ENCODE results near the gene TWSG1.

The TWSG1 gene

GRCh38 chr18:9379118-9379517, 44.5 kb downstream of the TWSG1 start:
- TF ChIP-seq CTCF (IDR thresholded peaks at IDR 0.05; ENCODE audit: poor library complexity, severe bottlenecking): no peak
- ATAC-seq (ENCODE audit: low read depth): no peak
- Histone ChIP-seq H3K27ac (ENCODE audit: poor library complexity, severe bottlenecking) (no peak overlapping the region), H3K4me1 (ENCODE audit: insufficient read depth, poor library complexity, severe bottlenecking) (no peaks in the 10 kb centered on the region), H3K4me3 (ENCODE audit: severe bottlenecking) (no peak overlapping the region), H3K9me3 (ENCODE audit: severe bottlenecking) (no peaks in the 10 kb centered on the region), H3K27me3 (ENCODE audit: insufficient read depth, poor library complexity, severe bottlenecking) (no peaks in the 10 kb centered on the region), H3K36me3 (ENCODE audit: low read depth) (no peaks in the 10 kb centered on the region)
- no peak for DNase-seq (ENCODE audit: low spot score)

- no peak for TF ChIP-seq CTCF (IDR thresholded peaks at IDR 0.05; ENCODE audit: poor library complexity, severe bottlenecking)
- Histone ChIP-seq H3K4me1 (ENCODE audit: insufficient read depth, poor library complexity, severe bottlenecking) (no peaks in the 10 kb centered on the region), H3K4me3 (ENCODE audit: severe bottlenecking) (no peak overlapping the region), H3K27ac (ENCODE audit: poor library complexity, severe bottlenecking) (no peak overlapping the region), H3K36me3 (ENCODE audit: low read depth) (no peaks in the 10 kb centered on the region), H3K27me3 (ENCODE audit: insufficient read depth, poor library complexity, severe bottlenecking) (no peaks in the 10 kb centered on the region), H3K9me3 (ENCODE audit: severe bottlenecking) (no peaks in the 10 kb centered on the region)
- DNase-seq (ENCODE audit: low spot score): no peak
- ATAC-seq (ENCODE audit: low read depth): no peak
Measured at GRCh38 chr18:9380101-9380500, 45.5 kb downstream of the TWSG1 start.

GRCh38 chr18:9380621-9381395, 46.2 kb downstream of the TWSG1 start:
- TF ChIP-seq CTCF (IDR thresholded peaks at IDR 0.05; ENCODE audit: poor library complexity, severe bottlenecking): no peak
- DNase-seq (ENCODE audit: low spot score): no peak
- H3K9me3 ChIP-seq (ENCODE audit: severe bottlenecking): no peaks in the 10 kb centered on the region
- ATAC-seq (ENCODE audit: low read depth): no peak
- no peak overlapping the region for H3K27ac ChIP-seq (ENCODE audit: poor library complexity, severe bottlenecking)
- H3K4me3 ChIP-seq (ENCODE audit: severe bottlenecking): no peak overlapping the region
- no peaks in the 10 kb centered on the region for H3K4me1 ChIP-seq (ENCODE audit: insufficient read depth, poor library complexity, severe bottlenecking)
- no peaks in the 10 kb centered on the region for H3K27me3 ChIP-seq (ENCODE audit: insufficient read depth, poor library complexity, severe bottlenecking)
- H3K36me3 ChIP-seq (ENCODE audit: low read depth): no peaks in the 10 kb centered on the region

GRCh38 chr18:9386879-9387278, 52.3 kb downstream of the TWSG1 start:
- Histone ChIP-seq H3K27ac (ENCODE audit: poor library complexity, severe bottlenecking) (no peak overlapping the region), H3K4me3 (ENCODE audit: severe bottlenecking) (no peak overlapping the region), H3K36me3 (ENCODE audit: low read depth) (no peaks in the 10 kb centered on the region), H3K9me3 (ENCODE audit: severe bottlenecking) (no peaks in the 10 kb centered on the region), H3K27me3 (ENCODE audit: insufficient read depth, poor library complexity, severe bottlenecking) (no peaks in the 10 kb centered on the region), H3K4me1 (ENCODE audit: insufficient read depth, poor library complexity, severe bottlenecking) (no peaks in the 10 kb centered on the region)
- DNase-seq (ENCODE audit: low spot score): no peak
- no peak for TF ChIP-seq CTCF (IDR thresholded peaks at IDR 0.05; ENCODE audit: poor library complexity, severe bottlenecking)
- ATAC-seq (ENCODE audit: low read depth): no peak

- no peak overlapping the region for H3K4me3 ChIP-seq (ENCODE audit: severe bottlenecking)
- ATAC-seq (ENCODE audit: low read depth): no peak
- no peaks in the 10 kb centered on the region for H3K36me3 ChIP-seq (ENCODE audit: low read depth)
- no peak overlapping the region for H3K27ac ChIP-seq (ENCODE audit: poor library complexity, severe bottlenecking)
- no peaks in the 10 kb centered on the region for H3K9me3 ChIP-seq (ENCODE audit: severe bottlenecking)
- no peaks in the 10 kb centered on the region for H3K4me1 ChIP-seq (ENCODE audit: insufficient read depth, poor library complexity, severe bottlenecking)
- no peak for DNase-seq (ENCODE audit: low spot score)
- no peak for TF ChIP-seq CTCF (IDR thresholded peaks at IDR 0.05; ENCODE audit: poor library complexity, severe bottlenecking)
- no peaks in the 10 kb centered on the region for H3K27me3 ChIP-seq (ENCODE audit: insufficient read depth, poor library complexity, severe bottlenecking)
Measured at GRCh38 chr18:9387891-9388290, 53.3 kb downstream of the TWSG1 start.

All from RWPE2 (cell line).